ENCODE measurements around the gene PPP2R5E.

PPP2R5E gene

DNA sequence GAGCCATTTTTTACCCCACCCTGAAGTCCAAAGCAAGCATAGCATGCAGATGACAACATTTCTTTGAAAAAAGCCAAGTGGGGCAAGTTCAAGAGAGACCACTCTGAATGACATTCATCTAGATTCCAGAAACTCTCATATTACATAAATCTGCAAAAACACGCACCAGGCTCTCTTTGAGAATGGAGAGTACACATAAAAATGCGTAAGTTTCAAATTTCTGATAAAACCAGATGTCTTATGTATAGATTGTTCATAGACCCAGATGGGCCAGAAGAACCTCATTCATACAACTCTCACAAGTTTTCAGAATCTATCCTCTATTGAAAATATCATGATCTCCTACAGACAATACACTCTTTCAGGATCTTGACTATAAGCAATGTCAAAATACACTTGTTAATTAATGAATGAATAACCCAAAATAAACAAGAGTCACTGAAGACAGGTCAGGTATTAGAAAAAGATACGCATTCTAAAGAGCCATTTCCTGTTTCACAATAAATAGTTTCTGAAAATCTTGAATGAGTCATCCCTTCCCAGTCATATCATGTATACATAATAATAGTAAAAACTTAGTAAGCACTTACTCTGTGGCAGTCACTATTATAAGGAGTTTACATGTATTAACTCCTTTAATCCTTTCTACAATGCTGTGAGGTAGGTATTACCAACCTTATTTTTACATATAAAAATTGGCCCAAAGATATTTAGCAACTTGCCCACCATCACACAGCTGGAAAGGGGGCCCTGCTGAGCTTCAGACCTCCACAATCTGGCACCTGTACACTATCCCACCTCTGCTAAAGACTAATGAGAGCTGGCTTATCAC is 72.0 kb downstream of the PPP2R5E start:
- peaks cover 5% of the 10 kb centered on the region for H4K20me1 ChIP-seq (ENCODE audit: low read depth, low read length)
- peaks cover 86% of the 10 kb centered on the region for H3K79me2 ChIP-seq (ENCODE audit: insufficient read depth, low read length)
- no peak overlapping the region for H3K27ac ChIP-seq (ENCODE audit: low read depth, low read length)
- no peak overlapping the region for H3K4me2 ChIP-seq (ENCODE audit: low read depth, low read length, poor library complexity, severe bottlenecking)
- no peaks in the 10 kb centered on the region for H3K9me2 ChIP-seq (replicated peaks; ENCODE audit: insufficient read depth, low read length)
- H3K9me3 ChIP-seq (ENCODE audit: insufficient read depth, low read length): no peaks in the 10 kb centered on the region
- no peak overlapping the region for H2AFZ ChIP-seq (ENCODE audit: low read depth, low read length, severe bottlenecking)
- H3K4me3 ChIP-seq (ENCODE audit: insufficient read depth, low read length, poor library complexity, severe bottlenecking): no peak overlapping the region
- no peaks in the 10 kb centered on the region for H3K36me3 ChIP-seq (ENCODE audit: low read length)
- H3K27me3 ChIP-seq (ENCODE audit: low read length): no peaks in the 10 kb centered on the region
- TF ChIP-seq EZH2phosphoT487 (conservative IDR thresholded peaks at IDR 0.05; ENCODE audit: low read length): no peak
- TF ChIP-seq, protein P1, sequence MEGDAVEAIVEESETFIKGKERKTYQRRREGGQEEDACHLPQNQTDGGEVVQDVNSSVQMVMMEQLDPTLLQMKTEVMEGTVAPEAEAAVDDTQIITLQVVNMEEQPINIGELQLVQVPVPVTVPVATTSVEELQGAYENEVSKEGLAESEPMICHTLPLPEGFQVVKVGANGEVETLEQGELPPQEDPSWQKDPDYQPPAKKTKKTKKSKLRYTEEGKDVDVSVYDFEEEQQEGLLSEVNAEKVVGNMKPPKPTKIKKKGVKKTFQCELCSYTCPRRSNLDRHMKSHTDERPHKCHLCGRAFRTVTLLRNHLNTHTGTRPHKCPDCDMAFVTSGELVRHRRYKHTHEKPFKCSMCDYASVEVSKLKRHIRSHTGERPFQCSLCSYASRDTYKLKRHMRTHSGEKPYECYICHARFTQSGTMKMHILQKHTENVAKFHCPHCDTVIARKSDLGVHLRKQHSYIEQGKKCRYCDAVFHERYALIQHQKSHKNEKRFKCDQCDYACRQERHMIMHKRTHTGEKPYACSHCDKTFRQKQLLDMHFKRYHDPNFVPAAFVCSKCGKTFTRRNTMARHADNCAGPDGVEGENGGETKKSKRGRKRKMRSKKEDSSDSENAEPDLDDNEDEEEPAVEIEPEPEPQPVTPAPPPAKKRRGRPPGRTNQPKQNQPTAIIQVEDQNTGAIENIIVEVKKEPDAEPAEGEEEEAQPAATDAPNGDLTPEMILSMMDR (IDR thresholded peaks at IDR 0.05; ENCODE audit: insufficient read depth, low read length, poor library complexity, severe bottlenecking): no peak
- H3K9ac ChIP-seq (ENCODE audit: low read length): no peak overlapping the region
- no peaks in the 10 kb centered on the region for H3F3A ChIP-seq (ENCODE audit: insufficient read depth)

DNA sequence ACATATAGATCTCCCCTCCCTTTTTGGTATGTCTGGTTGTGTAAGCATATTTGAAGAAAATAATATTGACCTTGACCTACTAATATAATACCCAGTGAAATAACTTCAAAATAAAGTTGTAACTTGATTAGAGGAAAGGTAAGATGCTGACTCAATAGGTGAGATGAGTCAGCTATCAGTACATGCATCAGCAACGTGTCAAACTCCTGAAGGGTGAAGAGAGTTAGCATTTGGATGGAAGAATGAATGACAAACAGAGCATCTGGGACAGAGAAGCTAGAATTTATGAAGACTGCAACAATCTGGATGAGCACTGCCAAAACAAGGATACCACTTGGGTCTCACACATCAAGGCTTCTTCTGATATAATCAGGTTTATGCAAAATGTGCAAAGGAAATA is 74.9 kb downstream of the PPP2R5E start:
- Histone ChIP-seq H3K9me3 (ENCODE audit: insufficient read depth, low read length) (no peaks in the 10 kb centered on the region), H3K9ac (ENCODE audit: low read length) (no peak overlapping the region), H3K27me3 (ENCODE audit: low read length) (no peaks in the 10 kb centered on the region), H3K27ac (ENCODE audit: low read depth, low read length) (no peak overlapping the region), H3F3A (ENCODE audit: insufficient read depth) (no peaks in the 10 kb centered on the region), H2AFZ (ENCODE audit: low read depth, low read length, severe bottlenecking) (no peak overlapping the region), H4K20me1 (ENCODE audit: low read depth, low read length) (no peaks in the 10 kb centered on the region), H3K36me3 (ENCODE audit: low read length) (no peaks in the 10 kb centered on the region), H3K4me3 (ENCODE audit: insufficient read depth, low read length, poor library complexity, severe bottlenecking) (no peak overlapping the region), H3K9me2 (replicated peaks; ENCODE audit: insufficient read depth, low read length) (no peaks in the 10 kb centered on the region), H3K4me2 (ENCODE audit: low read depth, low read length, poor library complexity, severe bottlenecking) (no peak overlapping the region), H3K79me2 (ENCODE audit: insufficient read depth, low read length) (peaks cover 78% of the 10 kb centered on the region)
- TF ChIP-seq, protein P1 (IDR thresholded peaks at IDR 0.05; ENCODE audit: insufficient read depth, low read length, poor library complexity, severe bottlenecking): no peak
- no peak for TF ChIP-seq EZH2phosphoT487 (conservative IDR thresholded peaks at IDR 0.05; ENCODE audit: low read length)

DNA sequence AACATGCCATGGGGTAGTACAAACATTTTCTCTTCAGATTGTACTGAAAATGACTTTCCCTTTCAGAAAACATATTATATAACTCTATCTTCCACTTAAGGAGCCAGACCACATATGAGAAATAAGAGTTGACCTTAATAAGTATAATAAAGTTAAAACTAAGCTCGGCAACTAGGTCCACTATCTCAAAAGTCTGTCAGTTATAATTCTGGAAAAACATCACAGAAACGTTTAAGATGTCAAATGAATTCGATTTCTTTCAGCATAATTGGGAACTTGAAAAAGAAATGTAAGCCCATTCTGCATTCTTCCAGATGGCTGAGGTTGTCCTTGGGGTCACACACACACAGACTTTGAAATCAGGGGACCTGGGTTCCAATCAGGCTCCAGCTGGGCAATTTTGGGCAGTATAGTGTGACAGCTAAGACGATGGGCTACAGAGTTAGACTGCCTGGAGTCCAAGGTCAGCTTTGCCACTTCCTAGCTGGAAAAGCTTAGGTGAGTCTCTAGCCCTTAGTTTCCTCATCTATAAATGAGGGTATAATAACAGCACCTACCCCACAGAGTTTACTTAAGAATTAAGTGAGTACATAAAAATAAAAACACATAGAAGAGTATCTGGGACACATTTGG is 75.6 kb downstream of the PPP2R5E start:
- Histone ChIP-seq H2AFZ (ENCODE audit: low read depth, low read length, severe bottlenecking) (no peak overlapping the region), H3K27me3 (ENCODE audit: low read length) (no peaks in the 10 kb centered on the region), H3K27ac (ENCODE audit: low read depth, low read length) (no peak overlapping the region), H3K4me3 (ENCODE audit: insufficient read depth, low read length, poor library complexity, severe bottlenecking) (no peak overlapping the region), H3K9me3 (ENCODE audit: insufficient read depth, low read length) (no peaks in the 10 kb centered on the region), H3K36me3 (ENCODE audit: low read length) (no peaks in the 10 kb centered on the region), H3F3A (ENCODE audit: insufficient read depth) (no peaks in the 10 kb centered on the region), H4K20me1 (ENCODE audit: low read depth, low read length) (no peaks in the 10 kb centered on the region), H3K79me2 (ENCODE audit: insufficient read depth, low read length) (peaks cover 73% of the 10 kb centered on the region), H3K9me2 (replicated peaks; ENCODE audit: insufficient read depth, low read length) (no peaks in the 10 kb centered on the region), H3K4me2 (ENCODE audit: low read depth, low read length, poor library complexity, severe bottlenecking) (no peak overlapping the region), H3K9ac (ENCODE audit: low read length) (no peak overlapping the region)
- TF ChIP-seq EZH2phosphoT487 (conservative IDR thresholded peaks at IDR 0.05; ENCODE audit: low read length): no peak
- TF ChIP-seq, protein P1 (IDR thresholded peaks at IDR 0.05; ENCODE audit: insufficient read depth, low read length, poor library complexity, severe bottlenecking): no peak
